Measurements from ENCODE around the gene NMD3.

The NMD3 gene

DNA sequence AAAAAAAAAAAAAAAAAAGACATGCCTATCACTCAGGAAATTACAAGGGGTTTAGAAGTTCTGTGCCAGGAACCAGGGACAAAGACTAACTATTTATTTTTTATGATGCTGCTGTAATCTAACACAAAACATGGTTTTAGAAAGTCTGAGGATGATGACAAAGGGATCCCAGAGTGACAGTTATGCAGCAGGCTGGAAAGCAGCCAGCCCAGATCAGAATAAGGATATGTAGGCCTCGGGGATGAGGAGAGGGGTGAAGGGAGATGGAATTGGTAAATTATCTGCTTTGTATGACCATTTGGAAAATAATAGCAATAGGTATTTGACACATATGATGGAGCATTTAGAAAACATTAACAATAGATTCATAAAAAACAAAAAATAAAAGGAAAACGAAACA is 34.1 kb upstream of the NMD3 start:
- DNase-seq, result no peak
- Histone ChIP-seq H3K36me3 (no peaks in the 10 kb centered on the region), H3K27me3 (no peaks in the 10 kb centered on the region), H3K9me3 (no peaks in the 10 kb centered on the region), H3K27ac (no peak overlapping the region), H3K4me1 (peaks cover 0 to under 1% (median under 1%) of the 10 kb centered on the region in 4 donors), H3K4me3 (no peak overlapping the region)
- intact Hi-C loops (cut with DNase I; ENCODE audit: low total_unique reads), result no loop called here
- TF ChIP-seq, protein P1, sequence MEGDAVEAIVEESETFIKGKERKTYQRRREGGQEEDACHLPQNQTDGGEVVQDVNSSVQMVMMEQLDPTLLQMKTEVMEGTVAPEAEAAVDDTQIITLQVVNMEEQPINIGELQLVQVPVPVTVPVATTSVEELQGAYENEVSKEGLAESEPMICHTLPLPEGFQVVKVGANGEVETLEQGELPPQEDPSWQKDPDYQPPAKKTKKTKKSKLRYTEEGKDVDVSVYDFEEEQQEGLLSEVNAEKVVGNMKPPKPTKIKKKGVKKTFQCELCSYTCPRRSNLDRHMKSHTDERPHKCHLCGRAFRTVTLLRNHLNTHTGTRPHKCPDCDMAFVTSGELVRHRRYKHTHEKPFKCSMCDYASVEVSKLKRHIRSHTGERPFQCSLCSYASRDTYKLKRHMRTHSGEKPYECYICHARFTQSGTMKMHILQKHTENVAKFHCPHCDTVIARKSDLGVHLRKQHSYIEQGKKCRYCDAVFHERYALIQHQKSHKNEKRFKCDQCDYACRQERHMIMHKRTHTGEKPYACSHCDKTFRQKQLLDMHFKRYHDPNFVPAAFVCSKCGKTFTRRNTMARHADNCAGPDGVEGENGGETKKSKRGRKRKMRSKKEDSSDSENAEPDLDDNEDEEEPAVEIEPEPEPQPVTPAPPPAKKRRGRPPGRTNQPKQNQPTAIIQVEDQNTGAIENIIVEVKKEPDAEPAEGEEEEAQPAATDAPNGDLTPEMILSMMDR (IDR thresholded peaks at IDR 0.05), result no peak

GRCh38 chr3:161197855-161198850 is 23.0 kb upstream of the NMD3 start:
- no peaks in the 10 kb centered on the region for H3K4me1 ChIP-seq
- no peak overlapping the region for H3K4me3 ChIP-seq
- DNase-seq, result no peak
- peaks cover 0 to 9% (median 0%) of the 10 kb centered on the region in 3 donors for H3K9me3 ChIP-seq
- no peak overlapping the region for H3K27ac ChIP-seq
- TF ChIP-seq, protein P1 (IDR thresholded peaks at IDR 0.05), result no peak
- intact Hi-C loops (cut with DNase I; ENCODE audit: low total_unique reads), result no loop called here
- H3K36me3 ChIP-seq, result no peaks in the 10 kb centered on the region
- H3K27me3 ChIP-seq, result no peaks in the 10 kb centered on the region

DNA sequence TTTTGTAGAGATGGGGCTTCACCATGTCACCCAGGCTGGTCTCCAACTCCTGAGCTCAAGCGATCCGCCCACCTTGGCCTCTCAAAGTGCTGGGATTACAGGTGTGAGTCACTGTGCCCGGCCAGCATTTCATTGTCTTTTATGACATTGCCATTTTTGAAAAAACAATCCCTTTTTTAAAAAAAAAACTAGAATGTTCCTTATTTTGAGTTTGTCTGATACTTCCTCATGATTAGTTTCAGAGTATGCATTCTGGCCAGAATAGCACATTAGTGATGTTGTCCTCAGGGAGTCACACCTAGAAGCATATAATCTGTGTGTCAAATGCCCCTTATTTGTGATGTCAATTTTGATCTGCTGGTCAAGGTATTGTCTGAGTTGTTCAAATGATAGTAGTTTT is 21.2 kb upstream of the NMD3 start:
- intact Hi-C loops (cut with DNase I; ENCODE audit: low total_unique reads), result no loop called here
- Histone ChIP-seq H3K27ac (no peak overlapping the region), H3K36me3 (no peaks in the 10 kb centered on the region), H3K9me3 (peaks cover 0 to 9% (median 0%) of the 10 kb centered on the region in 3 donors), H3K27me3 (no peaks in the 10 kb centered on the region), H3K4me1 (no peaks in the 10 kb centered on the region), H3K4me3 (no peak overlapping the region)
- DNase-seq, result no peak
- TF ChIP-seq, protein P1 (IDR thresholded peaks at IDR 0.05), result no peak

- Histone ChIP-seq H3K4me1 (no peaks in the 10 kb centered on the region), H3K4me3 (no peak overlapping the region), H3K9me3 (no peaks in the 10 kb centered on the region), H3K27ac (no peak overlapping the region), H3K27me3 (no peaks in the 10 kb centered on the region), H3K36me3 (no peaks in the 10 kb centered on the region)
- intact Hi-C loops (cut with DNase I; ENCODE audit: low total_unique reads), result no loop called here
- TF ChIP-seq, protein P1 (IDR thresholded peaks at IDR 0.05), result no peak
- DNase-seq, result no peak
Observed at GRCh38 chr3:161203485-161204098, 17.5 kb upstream of the NMD3 start.

GRCh38 chr3:161208931-161209330 is 12.2 kb upstream of the NMD3 start:
- intact Hi-C loops (cut with DNase I; ENCODE audit: low total_unique reads), result no loop called here
- H3K4me1 ChIP-seq, result no peaks in the 10 kb centered on the region
- no peak overlapping the region for H3K4me3 ChIP-seq
- no peaks in the 10 kb centered on the region for H3K27me3 ChIP-seq
- H3K9me3 ChIP-seq, result no peaks in the 10 kb centered on the region
- H3K27ac ChIP-seq, result no peak overlapping the region
- DNase-seq, result no peak
- TF ChIP-seq, protein P1 (IDR thresholded peaks at IDR 0.05), result no peak
- no peaks in the 10 kb centered on the region for H3K36me3 ChIP-seq
